Brain microvascular endothelial cell (primary cell): ENCODE results near the gene ATP5F1E.

Experiments
- DNase-seq: peaks from one replicate; pipeline ENCODE4 v3.0.0-alpha.2; 2020
- H3K27ac ChIP-seq: fragments of 250-450 bp; sonication (Bioruptor Pico); 2 replicates; pipeline ENCODE4 v1.5.1; 2020; ENCODE audit warnings: mild to moderate bottlenecking, moderate library complexity
- H3K27me3 ChIP-seq: fragments of 250-450 bp; sonication (Bioruptor Pico); replicated peaks from 2 replicates; pipeline ENCODE4 v1.5.1; 2020; ENCODE audit warnings: mild to moderate bottlenecking
- H3K36me3 ChIP-seq: fragments of 250-450 bp; sonication (Bioruptor Pico); replicated peaks from 2 replicates; pipeline ENCODE4 v1.5.1; 2020; ENCODE audit warnings: mild to moderate bottlenecking
- H3K4me3 ChIP-seq: 2 replicates; pipeline ENCODE4 v1.5.1; 2011; ENCODE audit warnings: low read depth, mild to moderate bottlenecking, control low read depth, low read length, moderate library complexity
- CTCF ChIP-seq: IDR thresholded peaks from 2 replicates; pipeline ENCODE4 v1.5.1; 2011; ENCODE audit warnings: low read depth, mild to moderate bottlenecking, moderate library complexity, low read length, control low read depth, inconsistent platforms; ENCODE audit errors: missing control alignments
- in situ Hi-C: cut with HindIII; loops from 2 replicates; pipeline ENCODE4 v1.10.0; 2017; ENCODE audit warnings: low sequenced_read_pairs, low pct_ligation_motif_present

Gene ATP5F1E

GRCh38 chr20:59035381-59035780, 3.2 kb upstream of the ATP5F1E start:
- Histone ChIP-seq H3K36me3 (peaks cover 28% of the 10 kb centered on the region), H3K27me3 (no peaks in the 10 kb centered on the region), H3K4me3 (no peak overlapping the region), H3K27ac (no peak overlapping the region)
- DNase-seq = no peak
- TF ChIP-seq CTCF = no peak
- in situ Hi-C loops = no loop called here

GRCh38 chr20:59033616-59034165, 1.6 kb upstream of the ATP5F1E start:
- no peaks in the 10 kb centered on the region for H3K27me3 ChIP-seq
- H3K27ac ChIP-seq = no peak overlapping the region
- H3K4me3 ChIP-seq = no peak overlapping the region
- TF ChIP-seq CTCF = no peak
- DNase-seq = no peak
- peaks cover 41% of the 10 kb centered on the region for H3K36me3 ChIP-seq
- in situ Hi-C loops = no loop called here

- H3K27ac ChIP-seq = no peak overlapping the region
- no peak for DNase-seq
- TF ChIP-seq CTCF = no peak
- no peaks in the 10 kb centered on the region for H3K27me3 ChIP-seq
- in situ Hi-C loops = no loop called here
- peaks cover 42% of the 10 kb centered on the region for H3K36me3 ChIP-seq
- peak overlapping the region; percentile 72 for H3K4me3 ChIP-seq
Observed at GRCh38 chr20:59033093-59033492, 958 bp upstream of the ATP5F1E start.

- H3K4me3 ChIP-seq = peak overlapping the region; percentile 72
- no peak for DNase-seq
- no peaks in the 10 kb centered on the region for H3K27me3 ChIP-seq
- H3K27ac ChIP-seq = peak overlapping the region; percentile 50
- peaks cover 38% of the 10 kb centered on the region for H3K36me3 ChIP-seq
- in situ Hi-C loops = no loop called here
- TF ChIP-seq CTCF = peak; percentile 46
Observed at GRCh38 chr20:59032713-59033059, 551 bp upstream of the ATP5F1E start.

- peak overlapping the region; percentile 89 for H3K4me3 ChIP-seq
- peak overlapping the region; percentile 69 for H3K27ac ChIP-seq
- TF ChIP-seq CTCF = no peak
- no peaks in the 10 kb centered on the region for H3K27me3 ChIP-seq
- DNase-seq = no peak
- in situ Hi-C loops = no loop called here
- H3K36me3 ChIP-seq = peaks cover 33% of the 10 kb centered on the region
Observed at GRCh38 chr20:59031564-59032022, 542 bp downstream of the ATP5F1E start.

- no peak overlapping the region for H3K27ac ChIP-seq
- H3K36me3 ChIP-seq = peaks cover 33% of the 10 kb centered on the region
- peak overlapping the region; percentile 89 for H3K4me3 ChIP-seq
- in situ Hi-C loops = no loop called here
- no peaks in the 10 kb centered on the region for H3K27me3 ChIP-seq
- no peak for DNase-seq
- TF ChIP-seq CTCF = no peak
Observed at GRCh38 chr20:59030911-59031563, 1.1 kb downstream of the ATP5F1E start.
